ENCODE results near the gene SSBP4.

The SSBP4 gene

DNA sequence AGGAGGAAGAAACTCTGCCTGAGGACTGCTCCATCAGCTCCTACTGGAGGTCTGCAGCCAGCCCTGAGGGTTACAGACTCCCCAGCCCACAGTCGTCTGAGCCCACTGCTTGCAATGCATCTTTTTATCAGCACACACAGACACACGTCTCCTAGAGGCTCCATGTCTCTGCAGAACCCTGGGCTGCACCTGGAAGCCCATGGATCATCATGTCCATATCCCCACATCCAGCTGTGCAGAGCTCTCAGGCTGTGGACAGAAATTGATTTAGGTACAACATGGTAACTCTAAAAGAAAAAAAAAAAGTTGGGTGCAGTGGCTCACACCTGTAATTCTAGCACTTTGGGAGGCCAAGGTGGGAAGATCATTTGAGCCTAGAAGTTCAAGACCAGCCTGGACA lies 51.6 kb downstream of the SSBP4 start:
- H3K4me3 ChIP-seq (ENCODE audit: control insufficient read depth, low read depth, low read length): no peak overlapping the region
- TF ChIP-seq, protein P1, sequence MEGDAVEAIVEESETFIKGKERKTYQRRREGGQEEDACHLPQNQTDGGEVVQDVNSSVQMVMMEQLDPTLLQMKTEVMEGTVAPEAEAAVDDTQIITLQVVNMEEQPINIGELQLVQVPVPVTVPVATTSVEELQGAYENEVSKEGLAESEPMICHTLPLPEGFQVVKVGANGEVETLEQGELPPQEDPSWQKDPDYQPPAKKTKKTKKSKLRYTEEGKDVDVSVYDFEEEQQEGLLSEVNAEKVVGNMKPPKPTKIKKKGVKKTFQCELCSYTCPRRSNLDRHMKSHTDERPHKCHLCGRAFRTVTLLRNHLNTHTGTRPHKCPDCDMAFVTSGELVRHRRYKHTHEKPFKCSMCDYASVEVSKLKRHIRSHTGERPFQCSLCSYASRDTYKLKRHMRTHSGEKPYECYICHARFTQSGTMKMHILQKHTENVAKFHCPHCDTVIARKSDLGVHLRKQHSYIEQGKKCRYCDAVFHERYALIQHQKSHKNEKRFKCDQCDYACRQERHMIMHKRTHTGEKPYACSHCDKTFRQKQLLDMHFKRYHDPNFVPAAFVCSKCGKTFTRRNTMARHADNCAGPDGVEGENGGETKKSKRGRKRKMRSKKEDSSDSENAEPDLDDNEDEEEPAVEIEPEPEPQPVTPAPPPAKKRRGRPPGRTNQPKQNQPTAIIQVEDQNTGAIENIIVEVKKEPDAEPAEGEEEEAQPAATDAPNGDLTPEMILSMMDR (conservative IDR thresholded peaks at IDR 0.05; ENCODE audit: control insufficient read depth, insufficient read depth, low read depth, low read length): no peak
- no peak for DNase-seq (ENCODE audit: low read depth)

DNA sequence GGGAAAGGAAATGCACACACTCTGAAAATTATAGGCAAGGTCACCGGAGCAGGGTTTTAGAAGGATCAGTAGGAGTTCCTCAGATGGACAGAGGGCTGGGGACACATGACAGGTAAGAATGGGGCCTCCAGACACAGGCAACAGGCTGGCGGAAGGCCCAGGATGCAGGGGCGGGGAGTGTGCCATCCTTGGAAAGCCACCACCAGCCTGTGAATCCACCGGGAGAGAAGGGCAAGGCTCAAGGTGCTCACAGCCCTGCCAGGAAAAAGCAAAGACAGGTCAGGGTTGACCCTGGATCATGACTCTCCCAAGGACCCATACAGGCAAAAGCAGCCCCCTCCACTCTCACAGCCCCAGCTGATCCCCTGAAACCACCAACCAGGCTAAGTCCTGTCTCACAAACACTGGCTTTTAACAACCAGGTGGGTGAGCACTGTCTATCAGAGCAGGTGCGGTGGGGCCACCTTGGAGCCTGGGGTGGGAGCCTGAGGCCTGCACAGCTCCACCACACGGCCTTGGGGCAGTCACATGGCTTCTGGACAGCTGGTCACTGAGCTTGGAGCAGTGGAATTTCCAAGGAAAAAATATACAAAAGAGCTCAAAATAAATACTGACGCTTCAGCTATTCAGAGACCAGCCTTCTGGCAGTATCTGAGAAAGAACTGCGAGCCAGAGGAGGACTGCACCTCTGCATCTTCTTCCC lies 54.0 kb downstream of the SSBP4 start:
- TF ChIP-seq, protein P1 (conservative IDR thresholded peaks at IDR 0.05; ENCODE audit: control insufficient read depth, insufficient read depth, low read depth, low read length): no peak
- H3K4me3 ChIP-seq (ENCODE audit: control insufficient read depth, low read depth, low read length): no peak overlapping the region
- no peak for DNase-seq (ENCODE audit: low read depth)

DNA sequence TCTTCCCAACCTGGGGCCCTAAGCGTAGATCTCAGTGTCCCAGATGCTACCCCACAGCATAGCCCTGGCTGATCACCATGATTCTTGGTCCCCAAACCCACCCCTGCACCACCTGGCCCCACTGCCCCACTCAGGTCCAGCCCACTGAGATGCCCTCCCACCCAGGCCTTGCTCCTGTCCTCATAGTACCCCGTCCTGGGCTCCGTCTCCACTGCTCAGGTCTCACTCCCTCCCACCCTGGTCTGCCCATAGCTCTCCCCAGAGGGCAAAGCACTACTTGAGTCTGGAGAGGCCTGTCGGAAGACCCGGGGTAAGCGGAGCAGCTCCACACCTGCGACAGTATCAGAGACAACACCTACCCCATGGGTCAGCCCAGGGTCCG lies 54.5 kb downstream of the SSBP4 start:
- no peak overlapping the region for H3K4me3 ChIP-seq (ENCODE audit: control insufficient read depth, low read depth, low read length)
- no peak for DNase-seq (ENCODE audit: low read depth)
- TF ChIP-seq, protein P1 (conservative IDR thresholded peaks at IDR 0.05; ENCODE audit: control insufficient read depth, insufficient read depth, low read depth, low read length): no peak

DNA sequence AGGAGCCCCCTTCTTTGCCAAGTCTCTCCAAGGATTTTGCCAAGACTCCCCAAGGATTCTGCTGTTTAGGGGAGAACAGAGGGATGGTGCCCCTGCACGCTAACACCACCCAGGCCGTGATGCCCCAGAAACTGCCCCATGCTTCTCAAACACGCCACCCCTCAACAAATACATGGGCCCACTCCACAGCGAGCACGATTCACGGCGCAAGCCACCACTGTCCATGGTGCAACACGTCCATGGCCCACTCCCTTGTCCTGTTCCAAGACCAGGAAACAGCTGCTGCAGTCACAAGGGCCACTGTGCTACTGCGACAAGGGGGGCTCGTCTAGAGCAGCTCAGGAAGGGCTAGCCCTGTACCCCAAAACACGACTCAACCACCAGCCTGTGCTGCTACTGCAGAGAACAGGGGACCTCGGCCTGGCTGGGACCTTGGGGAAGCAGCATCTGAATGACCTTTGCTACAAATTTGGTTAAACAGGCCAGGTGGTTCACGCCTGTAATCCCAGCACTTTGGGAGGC lies 55.2 kb downstream of the SSBP4 start:
- no peak overlapping the region for H3K4me3 ChIP-seq (ENCODE audit: control insufficient read depth, low read depth, low read length)

DNA sequence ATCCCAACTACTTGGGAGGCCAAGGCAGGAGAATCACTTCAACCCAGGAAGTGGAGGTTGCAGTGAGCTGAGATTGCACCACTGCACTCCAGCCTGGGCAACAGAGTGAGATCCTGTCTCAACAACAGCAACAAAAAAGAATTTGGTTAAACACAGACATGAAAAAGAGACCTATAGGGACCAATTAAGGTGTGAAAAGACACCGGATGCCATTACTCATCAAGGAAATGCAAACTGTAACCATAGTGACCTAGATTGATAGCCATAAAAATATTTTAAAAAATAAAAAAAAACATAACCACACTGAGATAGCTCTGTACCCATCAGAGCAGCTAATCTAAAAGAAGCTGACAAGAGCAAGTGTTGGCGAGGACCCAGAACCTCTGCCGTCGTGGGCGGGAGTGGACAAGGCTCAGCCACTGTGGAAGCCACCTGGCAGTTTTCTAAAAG lies 55.8 kb downstream of the SSBP4 start:
- H3K4me3 ChIP-seq (ENCODE audit: control insufficient read depth, low read depth, low read length): no peak overlapping the region
- no peak for DNase-seq (ENCODE audit: low read depth)

More for the DNA sequence above, 55.2 kb downstream of the SSBP4 start:
- TF ChIP-seq, protein P1 (conservative IDR thresholded peaks at IDR 0.05; ENCODE audit: control insufficient read depth, insufficient read depth, low read depth, low read length): no peak
- DNase-seq (ENCODE audit: low read depth): no peak

DNA sequence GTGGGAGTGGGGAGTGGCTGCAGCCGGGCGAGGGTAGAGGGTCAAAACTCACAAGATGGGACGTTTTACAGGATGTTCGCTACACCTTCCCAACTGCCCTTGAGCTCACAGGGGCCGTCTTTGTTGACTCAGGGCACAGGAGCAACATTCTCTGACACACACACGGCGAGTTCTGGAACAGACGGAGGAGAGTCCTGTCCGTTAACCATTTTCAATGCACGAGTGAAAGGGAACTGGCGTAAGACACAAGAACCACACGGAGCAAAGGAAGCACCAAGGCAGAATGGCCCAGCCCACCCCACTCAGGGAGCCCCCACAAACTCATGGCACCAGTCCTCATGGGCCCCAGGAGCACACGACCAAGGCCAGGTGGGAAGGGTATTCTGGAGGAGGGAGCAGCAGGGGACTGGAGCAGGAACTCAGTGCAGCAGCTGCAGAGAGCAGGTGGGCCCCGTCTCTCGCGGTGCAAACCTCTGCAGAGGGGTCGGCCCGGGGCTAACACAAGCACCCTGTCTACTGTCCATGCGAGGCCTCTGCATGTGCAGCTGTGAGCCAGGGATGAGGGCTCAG lies 56.6 kb downstream of the SSBP4 start:
- H3K4me3 ChIP-seq (ENCODE audit: control insufficient read depth, low read depth, low read length): no peak overlapping the region
- TF ChIP-seq, protein P1 (conservative IDR thresholded peaks at IDR 0.05; ENCODE audit: control insufficient read depth, insufficient read depth, low read depth, low read length): no peak
- DNase-seq (ENCODE audit: low read depth): no peak

More for the DNA sequence above, 55.8 kb downstream of the SSBP4 start:
- TF ChIP-seq, protein P1 (conservative IDR thresholded peaks at IDR 0.05; ENCODE audit: control insufficient read depth, insufficient read depth, low read depth, low read length): no peak
